ENCODE results near the gene VWA7.

The VWA7 gene

DNA sequence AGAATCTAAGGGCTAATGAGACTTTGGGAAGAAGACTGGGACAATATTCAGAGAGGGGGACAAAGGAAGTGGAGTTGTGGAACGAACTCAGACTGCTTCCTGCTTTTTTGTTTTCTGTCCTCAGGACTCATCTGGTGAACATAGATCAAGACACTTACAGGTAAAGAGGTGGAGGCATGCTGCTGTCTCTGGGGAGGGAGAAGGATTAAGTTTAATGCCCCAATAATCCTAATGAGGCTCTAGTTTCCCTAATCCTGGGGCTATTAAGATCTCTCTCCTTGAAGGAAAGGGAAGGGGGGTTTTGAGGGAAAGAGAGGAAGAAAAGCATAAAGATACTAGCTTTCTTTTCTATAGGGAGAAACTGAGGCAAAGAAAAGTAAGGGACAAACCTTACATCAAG is 32.7 kb downstream of the VWA7 start:
- no peak for DNase-seq

- DNase-seq = no peak
Measured at GRCh38 chr6:31742894-31743293, 34.2 kb downstream of the VWA7 start.

- DNase-seq = no peak
Measured at GRCh38 chr6:31741815-31742214, 35.3 kb downstream of the VWA7 start.

GRCh38 chr6:31740397-31741223 is 36.5 kb downstream of the VWA7 start:
- no peak for DNase-seq

- peak; percentile 99 for DNase-seq
Measured at GRCh38 chr6:31739639-31740396, 37.3 kb downstream of the VWA7 start, which contains the start of gene MSH5. Gene MSH5 (plus strand): TSS chr6:31740005. CDS start chr6:31740467, 462 bp downstream.

DNA sequence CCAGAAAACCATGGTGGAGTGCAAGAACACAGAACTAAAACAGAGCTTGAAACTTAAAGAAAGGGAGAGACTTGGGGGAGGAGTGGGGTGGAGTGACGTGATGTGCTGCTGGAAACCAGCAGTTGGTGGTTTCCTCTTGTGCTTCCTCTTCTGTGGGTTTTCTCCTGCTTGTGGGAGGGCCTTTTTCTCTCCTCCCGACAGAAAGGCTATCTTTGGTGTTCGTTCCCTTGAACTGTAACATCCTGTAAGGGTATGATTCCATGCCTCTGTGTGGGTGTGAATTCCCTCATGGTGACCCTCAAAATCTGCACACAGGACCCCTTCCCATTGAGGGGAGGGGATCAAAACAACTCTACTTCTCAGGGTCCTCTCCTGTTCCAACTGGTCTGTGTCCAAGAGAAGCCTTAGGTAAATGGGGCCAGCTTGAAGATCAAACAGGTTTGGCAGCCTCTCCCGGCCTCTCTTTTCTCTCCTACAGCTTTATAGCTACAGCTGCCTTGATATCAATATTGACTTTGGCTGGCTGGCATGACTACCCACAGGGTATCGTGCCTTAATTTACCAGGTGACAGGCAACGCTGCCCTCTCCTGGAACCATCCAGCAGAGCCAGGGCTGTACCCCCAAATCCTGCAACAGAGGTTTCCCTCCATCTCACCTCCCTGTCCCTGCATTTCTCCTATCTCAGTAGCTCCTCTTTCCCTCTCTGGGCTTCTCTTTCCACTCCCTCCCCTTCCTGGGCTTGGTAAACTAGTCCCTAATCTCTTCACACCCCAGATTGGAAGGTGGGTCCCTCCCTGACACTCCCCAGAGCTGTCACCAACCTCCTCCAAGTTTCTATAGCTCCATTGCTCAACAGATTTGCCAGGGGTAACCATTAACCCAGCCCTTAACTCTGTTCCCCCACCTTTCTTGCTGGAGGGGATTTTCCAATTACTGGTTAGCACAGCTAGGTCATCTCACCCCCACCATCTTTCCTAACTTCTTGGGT is 38.8 kb downstream of the VWA7 start:
- DNase-seq = peak; percentile 89

DNA sequence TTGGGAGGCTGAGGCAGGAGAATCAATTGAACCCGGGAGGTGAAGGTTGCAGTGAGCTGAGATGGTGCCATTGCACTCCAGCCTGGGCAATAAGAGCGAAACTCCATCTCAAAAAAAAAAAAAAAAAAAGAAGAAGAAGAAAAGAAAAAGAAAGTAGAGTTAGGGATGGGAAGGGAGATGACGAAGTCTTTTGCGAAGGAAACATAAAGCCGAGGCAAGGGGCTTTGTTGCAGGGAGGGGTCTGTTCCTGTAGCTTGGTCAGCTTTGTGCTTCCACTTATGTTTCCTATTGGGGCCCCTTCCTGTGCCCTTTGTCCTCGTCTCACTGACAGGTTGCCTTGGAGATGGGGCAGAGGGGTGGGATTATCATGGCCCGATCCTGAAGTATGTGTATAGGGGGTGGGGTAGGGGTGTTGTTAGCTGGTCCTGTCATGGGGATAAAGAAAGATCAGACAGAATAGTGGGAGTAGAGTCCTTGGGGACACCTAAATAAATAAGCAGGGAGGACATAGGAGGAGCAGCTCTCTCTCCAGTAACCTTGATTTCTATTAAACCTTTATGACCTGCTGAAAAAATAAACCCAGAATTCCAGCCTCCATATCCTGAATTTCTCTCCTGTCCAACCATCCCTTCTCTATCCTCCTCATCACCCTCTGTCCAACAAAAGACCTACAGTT is 39.7 kb downstream of the VWA7 start:
- peak; percentile 51 for DNase-seq

- DNase-seq = no peak
Measured at GRCh38 chr6:31736768-31737314, 40.3 kb downstream of the VWA7 start.

DNA sequence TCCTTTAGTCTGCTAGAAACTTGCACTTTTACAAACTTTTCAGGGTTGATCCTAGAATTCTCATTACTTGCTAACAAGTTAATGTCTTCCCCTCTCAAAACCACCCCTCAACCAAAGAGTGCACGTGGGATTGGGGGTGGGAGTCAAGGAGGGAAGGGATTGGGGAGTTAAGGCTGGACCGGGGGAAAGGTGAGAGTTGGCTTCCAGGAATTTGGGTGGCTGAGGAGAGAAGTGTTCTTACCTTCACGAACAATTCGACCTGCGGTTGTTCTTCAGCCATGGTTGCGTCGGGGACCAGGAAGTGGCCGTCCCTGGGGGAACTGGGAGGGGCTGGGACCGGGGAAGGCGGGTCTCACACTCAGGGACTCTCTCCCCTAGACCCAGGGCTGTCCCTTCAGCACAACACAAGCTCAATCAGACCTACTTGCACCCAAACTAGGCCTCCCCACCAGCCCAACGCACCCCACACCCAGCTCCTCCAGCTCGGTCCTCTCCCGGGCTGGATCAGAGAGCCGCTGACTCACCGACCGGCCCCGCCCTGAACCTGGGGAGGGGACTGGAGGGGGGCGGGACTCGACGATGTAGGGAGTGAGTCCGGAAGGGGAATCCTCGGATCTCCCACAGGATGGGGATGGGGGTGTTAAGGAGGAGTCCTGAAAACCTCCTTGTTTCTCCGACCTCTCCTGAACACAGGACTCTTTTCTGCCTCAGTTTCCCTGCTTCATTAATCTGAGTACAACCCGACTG is 40.9 kb downstream of the VWA7 start, which contains the start of gene CLIC1:
TSS of gene CLIC1 (minus strand) at position 510 of the 747 bp plus-strand sequence. CDS start at position 280, 230 bp downstream.
- DNase-seq = peak; percentile 86

- DNase-seq = peak; percentile 70
Measured at GRCh38 chr6:31734821-31735406, 42.2 kb downstream of the VWA7 start.

DNA sequence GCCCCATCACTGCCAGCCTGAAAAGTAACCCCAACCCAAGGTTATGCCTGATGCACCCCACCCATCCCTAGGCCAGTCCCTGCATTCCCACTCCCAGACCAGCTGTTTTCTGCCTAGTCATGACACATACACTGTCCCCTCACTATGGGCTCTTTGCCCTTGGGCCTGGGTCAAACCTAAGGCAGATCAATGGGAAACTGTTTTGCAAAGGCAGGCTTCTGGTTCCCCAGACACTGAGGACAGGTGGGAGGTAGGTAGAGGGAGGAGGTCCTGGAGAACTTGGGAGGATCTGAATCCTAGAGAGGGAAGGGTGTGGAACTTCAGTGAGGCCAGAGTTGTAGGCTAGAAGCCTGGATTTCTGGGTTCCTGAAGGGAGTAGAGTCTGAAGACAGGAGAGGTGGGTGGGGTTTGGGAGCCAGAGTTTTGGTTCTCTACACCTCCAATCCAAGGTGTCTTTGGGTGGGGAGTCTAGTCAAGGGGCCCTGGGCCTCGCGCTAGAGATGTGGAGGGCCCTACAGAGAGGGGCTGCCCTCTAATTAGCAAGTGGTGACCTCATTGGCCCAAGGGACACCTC is 42.8 kb downstream of the VWA7 start:
- DNase-seq = no peak

DNA sequence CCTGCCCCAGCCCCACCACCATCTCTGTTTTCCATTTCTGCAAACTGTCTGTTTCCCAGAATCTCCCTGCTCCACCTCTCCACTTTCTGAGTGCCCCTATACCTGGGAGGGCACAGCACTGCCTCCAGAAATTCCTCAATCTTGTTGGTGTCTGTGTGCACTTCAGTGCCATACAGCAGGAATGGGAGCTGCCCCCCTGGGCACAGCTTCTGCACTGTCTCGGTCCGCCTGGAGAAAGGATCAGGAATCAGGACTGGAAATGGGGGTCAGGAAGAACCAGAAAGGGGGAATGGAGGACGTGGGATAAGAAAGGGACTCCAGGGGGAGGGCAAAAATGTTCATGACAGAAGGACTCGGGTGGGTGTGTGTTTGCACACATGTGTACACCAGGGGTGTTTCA is 43.4 kb downstream of the VWA7 start:
- DNase-seq = no peak

DNA sequence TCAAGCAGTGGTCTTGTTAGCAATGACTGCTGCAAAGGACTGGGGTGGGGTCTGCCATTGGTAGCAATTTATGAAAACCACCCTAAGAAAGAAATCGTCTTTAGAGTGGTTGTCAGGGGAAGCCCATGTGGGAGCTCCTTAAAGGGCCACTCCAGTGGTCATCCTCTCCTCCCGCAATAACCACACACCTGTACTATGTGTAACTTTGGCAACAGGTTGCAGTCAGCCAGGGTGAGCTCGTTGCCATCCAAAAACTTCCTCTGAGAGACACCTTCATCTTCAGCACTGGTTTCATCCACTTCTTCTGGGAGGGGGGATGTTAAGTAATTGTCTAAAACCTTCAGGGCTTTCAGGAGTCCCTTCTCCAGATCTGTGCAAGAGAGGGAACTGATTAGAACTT is 45.1 kb downstream of the VWA7 start:
- no peak for DNase-seq

DNA sequence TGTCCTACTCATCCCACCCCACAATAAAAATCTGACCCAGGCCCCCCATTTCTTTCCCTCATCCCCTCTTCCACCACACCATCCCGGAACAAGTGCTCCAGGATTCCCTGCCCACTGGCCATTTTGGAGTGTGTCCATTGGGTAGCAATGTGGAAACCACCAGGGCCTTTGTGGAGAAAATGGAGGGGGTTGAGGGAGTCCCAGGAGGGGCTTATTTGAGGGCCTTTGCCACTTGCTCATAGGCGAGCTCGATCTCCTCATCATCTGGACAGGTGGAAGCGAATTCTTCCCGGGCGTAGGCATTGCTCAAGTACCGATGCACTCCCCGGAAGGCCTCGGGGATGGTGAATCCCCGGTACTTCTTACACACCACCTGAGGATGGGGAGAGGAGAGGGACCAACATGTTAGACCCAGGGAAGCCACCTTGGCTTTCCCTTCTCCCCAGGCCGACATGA is 46.5 kb downstream of the VWA7 start:
- DNase-seq = no peak

GRCh38 chr6:31729979-31730630 is 47.0 kb downstream of the VWA7 start:
- peak; percentile 83 for DNase-seq

GRCh38 chr6:31729515-31729978 is 47.6 kb downstream of the VWA7 start:
- DNase-seq = peak; percentile 83

DNA sequence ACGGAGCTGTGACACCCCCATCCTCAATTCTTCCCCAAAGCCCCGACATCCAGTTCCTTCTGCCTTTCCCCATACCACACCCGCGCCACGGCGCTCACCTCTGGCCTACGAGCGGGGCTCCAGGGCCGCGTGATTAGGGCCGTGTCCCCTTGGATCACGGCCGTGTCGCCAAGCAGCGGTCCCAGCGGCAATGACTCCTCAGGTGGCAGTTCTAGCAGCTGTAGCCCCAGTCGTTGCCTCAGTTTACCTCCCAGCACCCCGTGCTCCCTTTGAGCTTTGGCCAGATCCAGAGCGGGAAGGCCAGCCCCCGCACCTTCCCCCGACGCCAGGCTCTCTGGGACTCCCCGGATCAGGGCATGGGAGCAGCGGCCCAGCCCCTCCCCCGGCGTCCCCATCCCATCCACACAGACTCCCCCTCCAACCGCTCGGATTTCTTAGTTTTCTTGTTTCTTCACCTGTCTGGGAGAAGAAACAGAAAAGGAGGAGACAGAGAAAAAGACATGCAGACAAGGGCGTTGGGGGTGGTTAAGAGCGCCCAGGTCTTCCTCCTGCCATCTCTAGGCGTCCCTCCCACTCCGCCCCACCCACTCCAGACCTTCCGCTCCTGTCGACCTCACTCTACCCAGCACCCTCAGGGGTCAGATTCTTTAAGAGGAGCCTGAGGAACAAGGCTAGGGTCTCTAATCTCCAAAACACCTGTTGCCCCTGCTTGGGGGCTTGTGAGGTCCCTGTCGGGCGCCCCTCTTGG is 48.2 kb downstream of the VWA7 start, which contains the start of gene DDAH2:
TSS of gene DDAH2 (minus strand) at position 533 of the 748 bp plus-strand sequence. CDS start at position 395, 138 bp downstream.
- no peak for DNase-seq
